HCT116 (cell line): ENCODE results near the gene RCVRN. TPM values are rescaled to one million over a fixed set of nuclear protein-coding genes. Genes with fewer than 3 reads are reported as not detected.

Experiments
- ATAC-seq: fragments of 200-7000 bp; cut with Tn5 transposase; 2 replicates; pipeline ENCODE4 v1.9.1; 2020; ENCODE audit warnings: mild to moderate bottlenecking, moderate library complexity
- BruUV-seq: library from RNA; stranded (reverse); fragments of 400-500 nt; replicated peaks from 2 replicates; lab custom pipeline; 2021; lab: Mats Ljungman, UMichigan
- CTCF ChIA-PET: fragments of 300-600 bp; sonication (Branson Sonifier 250); formaldehyde crosslinking; loops from one replicate; lab custom pipeline; 2021; ENCODE audit warnings: antibody characterized with exemption; lab: Charles Lee
- POLR2A ChIA-PET: fragments of 300-600, 350-600 bp; sonication (Branson Sonifier 250); formaldehyde crosslinking; loops from one replicate; lab custom pipeline; 2021; ENCODE audit warnings: antibody characterized with exemption; lab: Charles Lee
- RAD21 ChIA-PET, 2 experiments: fragments of 300-600 bp; sonication (Branson Sonifier 250); formaldehyde crosslinking; loops; one replicate each; lab custom pipeline; 2023; ENCODE audit warnings: low total read pairs in 2 of 2; ENCODE audit not compliant: uncharacterized antibody in 2 of 2, unreplicated experiment in 2 of 2, low non-redundant PET in 1 of 2; lab: Charles Lee
- DNase-seq: peaks from one replicate; pipeline ENCODE4 v3.0.0-alpha.2; 2010; ENCODE audit warnings: low read depth, low spot score
- H2AFZ ChIP-seq: fragments of 200-600 bp; shearing (Covaris generic), sonication (generic); 2 replicates; pipeline ENCODE4 v1.6.1; 2017; ENCODE audit warnings: low read depth, mixed run types, mixed read lengths, antibody characterized with exemption, low read length; ENCODE audit not compliant: poor library complexity, severe bottlenecking
- H3K27ac ChIP-seq: 2 replicates; pipeline ENCODE4 v1.5.1; 2012; ENCODE audit warnings: low read depth, low read length
- H3K27me3 ChIP-seq: fragments of 200-600 bp; sonication (generic); 2 replicates; pipeline ENCODE4 v1.6.1; 2016; ENCODE audit warnings: mixed run types, low read length, mixed read lengths; ENCODE audit not compliant: insufficient read depth
- H3K36me3 ChIP-seq, 2 experiments: fragments of 200-500 bp in 1 of 2; fragments of 200-600 bp in 1 of 2; sonication (Bioruptor generic) in 1 of 2; sonication (generic) in 1 of 2; 2 replicates each; pipeline versions ENCODE4 v1.5.1 to v1.6.1; 2014 to 2016; ENCODE audit warnings: low read length in 2 of 2, inconsistent platforms in 1 of 2, mixed read lengths in 1 of 2, mixed run types in 1 of 2; ENCODE audit not compliant: insufficient read depth in 2 of 2, control insufficient read depth in 1 of 2
- H3K4me1 ChIP-seq, 2 experiments: fragments of 200-600 bp in 1 of 2; sonication (generic) in 1 of 2; 2 replicates each; pipeline versions ENCODE4 v1.5.1 to v1.6.1; 2012 to 2017; ENCODE audit warnings: low read length in 2 of 2, inconsistent platforms in 1 of 2, mild to moderate bottlenecking in 1 of 2, mixed read lengths in 1 of 2, mixed run types in 1 of 2, moderate library complexity in 1 of 2; ENCODE audit not compliant: insufficient read depth in 2 of 2, control insufficient read depth in 1 of 2
- H3K4me2 ChIP-seq: fragments of 200-600 bp; sonication (generic); 2 replicates; pipeline ENCODE4 v1.6.1; 2017; ENCODE audit warnings: mixed run types, low read length, mixed read lengths
- H3K4me3 ChIP-seq, 2 experiments: fragments of 200-600 bp in 1 of 2; sonication (generic) in 1 of 2; replicated peaks in 1 of 2; 2 replicates each; pipeline ENCODE4 v1.5.1; 2011 to 2016; ENCODE audit warnings: low read length in 2 of 2, control low read depth in 1 of 2, low read depth in 1 of 2, mild to moderate bottlenecking in 1 of 2, mixed read lengths in 1 of 2, mixed run types in 1 of 2
- H3K79me2 ChIP-seq: fragments of 200-600 bp; sonication (generic); 2 replicates; pipeline ENCODE4 v1.6.1; 2017; ENCODE audit warnings: mild to moderate bottlenecking, mixed run types, low read length, moderate library complexity, mixed read lengths; ENCODE audit not compliant: insufficient read depth
- H3K9ac ChIP-seq: fragments of 200-600 bp; sonication (generic); 2 replicates; pipeline ENCODE4 v1.6.1; 2016; ENCODE audit warnings: low read length, mixed read lengths
- H3K9me2 ChIP-seq: fragments of 200-600 bp; sonication (generic), shearing (Covaris generic); 2 replicates; pipeline ENCODE4 v1.6.1; 2017; ENCODE audit warnings: mixed run types, mild to moderate bottlenecking, moderate library complexity; ENCODE audit not compliant: insufficient read depth
- H3K9me3 ChIP-seq, 2 experiments: fragments of 200-500 bp in 1 of 2; fragments of 200-600 bp in 1 of 2; sonication (Bioruptor generic) in 1 of 2; sonication (generic) in 1 of 2; 2 replicates each; pipeline ENCODE4 v1.6.1; 2014 to 2017; ENCODE audit warnings: low read length in 2 of 2, mixed read lengths in 2 of 2, inconsistent platforms in 1 of 2, low read depth in 1 of 2, mild to moderate bottlenecking in 1 of 2, mixed run types in 1 of 2, moderate library complexity in 1 of 2; ENCODE audit not compliant: control insufficient read depth in 1 of 2, insufficient read depth in 1 of 2
- H4K20me1 ChIP-seq: fragments of 200-600 bp; sonication (generic), shearing (Covaris generic); 2 replicates; pipeline ENCODE4 v1.6.1; 2017; ENCODE audit warnings: mixed run types, mild to moderate bottlenecking, moderate library complexity; ENCODE audit not compliant: insufficient read depth
- CBX3 ChIP-seq: IDR thresholded peaks from 2 replicates; pipeline ENCODE4 v1.6.1; 2012; ENCODE audit warnings: low read depth
- EGR1 ChIP-seq: IDR thresholded peaks from 2 replicates; pipeline ENCODE4 v1.6.1; 2012; ENCODE audit warnings: low read depth
- ELF1 ChIP-seq: IDR thresholded peaks from 2 replicates; pipeline ENCODE4 v1.6.1; 2012; ENCODE audit warnings: low read depth, borderline replicate concordance
- EZH2 ChIP-seq: fragments of 200-600 bp; sonication (generic); IDR thresholded peaks from 2 replicates; pipeline ENCODE4 v1.6.1; 2017; ENCODE audit warnings: antibody characterized with exemption, mixed run types
- EZH2phosphoT487 ChIP-seq: fragments of 200-600 bp; IDR thresholded peaks from 2 replicates; pipeline ENCODE4 v1.6.1; 2018; ENCODE audit warnings: antibody characterized with exemption, borderline replicate concordance
- FOSL1 ChIP-seq: IDR thresholded peaks from 2 replicates; pipeline ENCODE4 v1.6.1; 2012; ENCODE audit warnings: low read depth
- JUND ChIP-seq: IDR thresholded peaks from 2 replicates; pipeline ENCODE4 v1.6.1; 2012
- POLR2A ChIP-seq: IDR thresholded peaks from 2 replicates; pipeline ENCODE4 v1.7.0; 2011; ENCODE audit warnings: borderline replicate concordance; ENCODE audit not compliant: insufficient read depth, insufficient read length; ENCODE audit errors: extremely low read depth
- POLR2AphosphoS5 ChIP-seq: IDR thresholded peaks from 2 replicates; pipeline ENCODE4 v1.6.1; 2011; ENCODE audit warnings: mild to moderate bottlenecking, low read depth, low read length, moderate library complexity
- SIN3A ChIP-seq: IDR thresholded peaks from 2 replicates; pipeline ENCODE4 v1.6.1; 2012; ENCODE audit warnings: low read depth
- SP1 ChIP-seq: IDR thresholded peaks from 2 replicates; pipeline ENCODE4 v1.6.1; 2012; ENCODE audit warnings: low read depth
- YY1 ChIP-seq: IDR thresholded peaks from 2 replicates; pipeline ENCODE4 v1.6.1; 2011; ENCODE audit warnings: low read length, low read depth, moderate library complexity, mild to moderate bottlenecking; ENCODE audit not compliant: insufficient replicate concordance; ENCODE audit errors: extremely low read depth
- ZNF274 ChIP-seq: fragments of 200-500 bp; sonication (Bioruptor generic); IDR thresholded peaks from 2 replicates; pipeline ENCODE4 v1.6.1; 2014; ENCODE audit warnings: mild to moderate bottlenecking, low read depth, low read length, inconsistent platforms
- intact Hi-C: fragments of 100-400 bp; cut with micrococcal nuclease; formaldehyde crosslinking; loops from 2 replicates; pipeline ENCODE4 v1.10.0; 2022
- total RNA-seq: library from RNA; stranded (reverse); gene quantifications from one replicate; pipeline ENCODE4 v1.2.1, GENCODE V29; 2021; ENCODE audit not compliant: unreplicated experiment
- TF ChIP-seq, protein P1 (sequence below): IDR thresholded peaks from 2 replicates; pipeline ENCODE4 v1.6.1; 2011; ENCODE audit warnings: mild to moderate bottlenecking, low read length, moderate library complexity; ENCODE audit not compliant: insufficient replicate concordance; ENCODE audit errors: extremely low read depth
- TF ChIP-seq, protein P2 (sequence below): IDR thresholded peaks from 2 replicates; pipeline ENCODE4 v1.6.1; 2012
- TF ChIP-seq, protein P3 (sequence below): IDR thresholded peaks from 2 replicates; pipeline ENCODE4 v1.6.1; 2012
- TF ChIP-seq, protein P4 (sequence below): IDR thresholded peaks from 2 replicates; pipeline ENCODE4 v1.6.1; 2012; ENCODE audit warnings: low read depth
- TF ChIP-seq, protein P5 (sequence below), 3 experiments: fragments of 200-600 bp in 1 of 3; sonication (generic) in 1 of 3; IDR thresholded peaks in 2 of 3; conservative IDR thresholded peaks in 1 of 3; 2 replicates each; pipeline ENCODE4 v1.5.1; 2012 to 2017; ENCODE audit warnings: low read depth in 2 of 3, low read length in 2 of 3, antibody characterized with exemption in 1 of 3, borderline replicate concordance in 1 of 3, control low read depth in 1 of 3, mild to moderate bottlenecking in 1 of 3, mixed read lengths in 1 of 3, mixed run types in 1 of 3, moderate library complexity in 1 of 3; ENCODE audit not compliant: insufficient read depth in 1 of 3

Gene RCVRN
- total RNA-seq, 1 experiment from 2014 or later = not detected

DNA sequence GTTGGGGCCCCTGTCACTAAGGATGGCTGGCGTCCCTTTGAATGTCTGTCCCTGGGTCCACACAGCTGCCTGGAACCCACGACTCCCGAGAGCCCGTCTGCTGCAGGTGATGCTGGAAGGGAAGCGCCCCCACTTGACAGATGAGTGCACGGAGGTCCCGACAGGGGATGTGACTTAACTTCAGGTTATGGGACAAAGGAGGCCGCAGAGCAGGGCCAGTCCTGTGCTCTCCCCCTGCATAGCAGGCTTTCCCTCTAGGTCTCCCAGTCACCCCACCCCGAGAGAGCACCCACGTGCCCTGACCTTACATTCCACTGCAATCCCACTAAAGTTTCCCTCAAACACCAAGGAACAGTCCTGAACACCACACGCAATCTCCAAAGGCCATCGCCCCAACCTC lies 6.0 kb upstream of the RCVRN start:
- ChIA-PET CTCF (no interaction called here), POLR2A (no interaction called here), RAD21 (no interaction called here)
- Histone ChIP-seq H3K9me2 (no peaks in the 10 kb centered on the region), H3K36me3 (no peaks in the 10 kb centered on the region), H3K4me2 (no peak overlapping the region), H3K9me3 (no peaks in the 10 kb centered on the region), H4K20me1 (no peaks in the 10 kb centered on the region), H3K27me3 (no peaks in the 10 kb centered on the region), H3K4me1 (no peaks in the 10 kb centered on the region), H3K9ac (no peak overlapping the region), H3K4me3 (no peak overlapping the region), H3K79me2 (no peaks in the 10 kb centered on the region), H3K27ac (no peak overlapping the region), H2AFZ (no peak overlapping the region)
- BruUV-seq = no TSS peak
- no peak for TF ChIP-seq JUND
- TF ChIP-seq, protein P1, sequence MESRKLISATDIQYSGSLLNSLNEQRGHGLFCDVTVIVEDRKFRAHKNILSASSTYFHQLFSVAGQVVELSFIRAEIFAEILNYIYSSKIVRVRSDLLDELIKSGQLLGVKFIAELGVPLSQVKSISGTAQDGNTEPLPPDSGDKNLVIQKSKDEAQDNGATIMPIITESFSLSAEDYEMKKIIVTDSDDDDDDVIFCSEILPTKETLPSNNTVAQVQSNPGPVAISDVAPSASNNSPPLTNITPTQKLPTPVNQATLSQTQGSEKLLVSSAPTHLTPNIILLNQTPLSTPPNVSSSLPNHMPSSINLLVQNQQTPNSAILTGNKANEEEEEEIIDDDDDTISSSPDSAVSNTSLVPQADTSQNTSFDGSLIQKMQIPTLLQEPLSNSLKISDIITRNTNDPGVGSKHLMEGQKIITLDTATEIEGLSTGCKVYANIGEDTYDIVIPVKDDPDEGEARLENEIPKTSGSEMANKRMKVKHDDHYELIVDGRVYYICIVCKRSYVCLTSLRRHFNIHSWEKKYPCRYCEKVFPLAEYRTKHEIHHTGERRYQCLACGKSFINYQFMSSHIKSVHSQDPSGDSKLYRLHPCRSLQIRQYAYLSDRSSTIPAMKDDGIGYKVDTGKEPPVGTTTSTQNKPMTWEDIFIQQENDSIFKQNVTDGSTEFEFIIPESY = no peak
- no peak for TF ChIP-seq FOSL1
- TF ChIP-seq, protein P2, sequence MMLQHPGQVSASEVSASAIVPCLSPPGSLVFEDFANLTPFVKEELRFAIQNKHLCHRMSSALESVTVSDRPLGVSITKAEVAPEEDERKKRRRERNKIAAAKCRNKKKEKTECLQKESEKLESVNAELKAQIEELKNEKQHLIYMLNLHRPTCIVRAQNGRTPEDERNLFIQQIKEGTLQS = no peak
- TF ChIP-seq ZNF274 = no peak
- TF ChIP-seq EZH2phosphoT487 = no peak
- TF ChIP-seq, protein P3, sequence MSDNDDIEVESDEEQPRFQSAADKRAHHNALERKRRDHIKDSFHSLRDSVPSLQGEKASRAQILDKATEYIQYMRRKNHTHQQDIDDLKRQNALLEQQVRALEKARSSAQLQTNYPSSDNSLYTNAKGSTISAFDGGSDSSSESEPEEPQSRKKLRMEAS = no peak
- TF ChIP-seq, protein P4, sequence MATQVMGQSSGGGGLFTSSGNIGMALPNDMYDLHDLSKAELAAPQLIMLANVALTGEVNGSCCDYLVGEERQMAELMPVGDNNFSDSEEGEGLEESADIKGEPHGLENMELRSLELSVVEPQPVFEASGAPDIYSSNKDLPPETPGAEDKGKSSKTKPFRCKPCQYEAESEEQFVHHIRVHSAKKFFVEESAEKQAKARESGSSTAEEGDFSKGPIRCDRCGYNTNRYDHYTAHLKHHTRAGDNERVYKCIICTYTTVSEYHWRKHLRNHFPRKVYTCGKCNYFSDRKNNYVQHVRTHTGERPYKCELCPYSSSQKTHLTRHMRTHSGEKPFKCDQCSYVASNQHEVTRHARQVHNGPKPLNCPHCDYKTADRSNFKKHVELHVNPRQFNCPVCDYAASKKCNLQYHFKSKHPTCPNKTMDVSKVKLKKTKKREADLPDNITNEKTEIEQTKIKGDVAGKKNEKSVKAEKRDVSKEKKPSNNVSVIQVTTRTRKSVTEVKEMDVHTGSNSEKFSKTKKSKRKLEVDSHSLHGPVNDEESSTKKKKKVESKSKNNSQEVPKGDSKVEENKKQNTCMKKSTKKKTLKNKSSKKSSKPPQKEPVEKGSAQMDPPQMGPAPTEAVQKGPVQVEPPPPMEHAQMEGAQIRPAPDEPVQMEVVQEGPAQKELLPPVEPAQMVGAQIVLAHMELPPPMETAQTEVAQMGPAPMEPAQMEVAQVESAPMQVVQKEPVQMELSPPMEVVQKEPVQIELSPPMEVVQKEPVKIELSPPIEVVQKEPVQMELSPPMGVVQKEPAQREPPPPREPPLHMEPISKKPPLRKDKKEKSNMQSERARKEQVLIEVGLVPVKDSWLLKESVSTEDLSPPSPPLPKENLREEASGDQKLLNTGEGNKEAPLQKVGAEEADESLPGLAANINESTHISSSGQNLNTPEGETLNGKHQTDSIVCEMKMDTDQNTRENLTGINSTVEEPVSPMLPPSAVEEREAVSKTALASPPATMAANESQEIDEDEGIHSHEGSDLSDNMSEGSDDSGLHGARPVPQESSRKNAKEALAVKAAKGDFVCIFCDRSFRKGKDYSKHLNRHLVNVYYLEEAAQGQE = no peak
- no peak for TF ChIP-seq YY1
- no peak for TF ChIP-seq POLR2AphosphoS5
- no peak for TF ChIP-seq CBX3
- TF ChIP-seq SIN3A = no peak
- TF ChIP-seq EGR1 = no peak
- TF ChIP-seq, protein P5, sequence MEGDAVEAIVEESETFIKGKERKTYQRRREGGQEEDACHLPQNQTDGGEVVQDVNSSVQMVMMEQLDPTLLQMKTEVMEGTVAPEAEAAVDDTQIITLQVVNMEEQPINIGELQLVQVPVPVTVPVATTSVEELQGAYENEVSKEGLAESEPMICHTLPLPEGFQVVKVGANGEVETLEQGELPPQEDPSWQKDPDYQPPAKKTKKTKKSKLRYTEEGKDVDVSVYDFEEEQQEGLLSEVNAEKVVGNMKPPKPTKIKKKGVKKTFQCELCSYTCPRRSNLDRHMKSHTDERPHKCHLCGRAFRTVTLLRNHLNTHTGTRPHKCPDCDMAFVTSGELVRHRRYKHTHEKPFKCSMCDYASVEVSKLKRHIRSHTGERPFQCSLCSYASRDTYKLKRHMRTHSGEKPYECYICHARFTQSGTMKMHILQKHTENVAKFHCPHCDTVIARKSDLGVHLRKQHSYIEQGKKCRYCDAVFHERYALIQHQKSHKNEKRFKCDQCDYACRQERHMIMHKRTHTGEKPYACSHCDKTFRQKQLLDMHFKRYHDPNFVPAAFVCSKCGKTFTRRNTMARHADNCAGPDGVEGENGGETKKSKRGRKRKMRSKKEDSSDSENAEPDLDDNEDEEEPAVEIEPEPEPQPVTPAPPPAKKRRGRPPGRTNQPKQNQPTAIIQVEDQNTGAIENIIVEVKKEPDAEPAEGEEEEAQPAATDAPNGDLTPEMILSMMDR (IDR thresholded peaks at IDR 0.05 in 2 of 3, conservative IDR thresholded peaks at IDR 0.05 in 1 of 3; ENCODE audit: borderline replicate concordance in 1 of 3, insufficient read depth in 1 of 3, low read depth in 2 of 3, low read length in 2 of 3) = no peak
- TF ChIP-seq EZH2 = no peak
- no peak for TF ChIP-seq POLR2A
- no peak for TF ChIP-seq ELF1
- no peak for TF ChIP-seq SP1
- ATAC-seq (no peak), DNase-seq (no peak)
- intact Hi-C loops = no loop called here
